Islet of Langerhans (tissue), 1 donor: Measurements from ENCODE around the gene TMEM8B.
A peak's percentile ranks its signal among the peaks of the same experiment; 100 is the strongest.
"Not testable (repeated sequence)": the region's sequence is repeated elsewhere in the genome, so short reads cannot be mapped to it uniquely, and the experiment has no call there.

ENCODE experiments used
- FAIRE-seq: peaks from one replicate; lab custom pipeline; 2011; peaks lifted over from hg19 to GRCh38; lab: Jason Lieb, UNC

Gene TMEM8B

DNA sequence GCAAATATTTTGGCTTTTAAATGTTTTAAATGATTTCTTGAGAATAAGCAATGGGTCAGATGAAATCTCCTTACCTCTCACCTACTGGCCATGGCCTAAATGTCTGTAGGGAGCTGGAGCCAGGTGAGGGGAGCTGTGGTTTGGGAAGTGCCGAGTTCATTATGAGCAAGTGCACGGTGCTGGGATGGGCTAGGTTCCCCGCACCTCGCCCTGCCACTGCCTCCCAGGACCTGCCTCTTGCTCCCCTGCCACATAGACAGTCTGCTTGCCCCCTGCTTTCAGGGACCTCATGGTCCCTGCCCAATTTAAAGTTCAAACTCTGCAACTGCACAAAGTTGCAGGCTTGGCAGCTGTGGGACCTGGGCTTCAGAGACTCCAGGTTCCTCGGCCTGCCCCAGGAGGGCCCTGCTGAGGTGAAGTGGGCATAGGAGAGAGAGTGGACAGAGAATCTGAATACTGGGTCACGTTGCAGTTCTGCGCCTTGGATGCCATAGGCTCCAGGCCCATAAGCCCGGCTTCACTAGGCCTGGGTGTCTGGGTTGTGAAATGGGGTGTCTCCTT, 35.7 kb downstream of the TMEM8B start:
- no peak for FAIRE-seq

GRCh38 chr9:35867538-35867937, 38.5 kb downstream of the TMEM8B start:
- no peak for FAIRE-seq

DNA sequence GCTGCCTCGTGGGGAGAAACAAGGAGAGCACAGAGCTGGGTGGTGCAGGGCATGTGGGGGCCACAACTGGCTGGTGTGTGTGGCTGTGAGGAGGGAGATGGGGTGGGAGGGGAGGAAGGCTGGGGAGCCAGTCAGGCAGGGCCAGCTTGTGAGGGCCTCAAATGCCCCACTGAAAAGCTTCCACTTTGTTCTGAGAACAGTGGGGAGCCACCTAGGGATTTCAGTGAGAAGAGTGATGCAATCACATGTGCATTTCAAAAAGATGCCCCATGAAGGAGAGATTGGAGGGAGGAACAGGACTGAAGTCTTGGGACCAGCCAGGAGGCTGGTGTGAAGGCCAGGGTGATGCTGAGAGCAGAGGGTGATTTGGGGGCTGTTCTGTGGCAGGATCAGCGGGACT, 39.9 kb downstream of the TMEM8B start:
- FAIRE-seq = no peak

DNA sequence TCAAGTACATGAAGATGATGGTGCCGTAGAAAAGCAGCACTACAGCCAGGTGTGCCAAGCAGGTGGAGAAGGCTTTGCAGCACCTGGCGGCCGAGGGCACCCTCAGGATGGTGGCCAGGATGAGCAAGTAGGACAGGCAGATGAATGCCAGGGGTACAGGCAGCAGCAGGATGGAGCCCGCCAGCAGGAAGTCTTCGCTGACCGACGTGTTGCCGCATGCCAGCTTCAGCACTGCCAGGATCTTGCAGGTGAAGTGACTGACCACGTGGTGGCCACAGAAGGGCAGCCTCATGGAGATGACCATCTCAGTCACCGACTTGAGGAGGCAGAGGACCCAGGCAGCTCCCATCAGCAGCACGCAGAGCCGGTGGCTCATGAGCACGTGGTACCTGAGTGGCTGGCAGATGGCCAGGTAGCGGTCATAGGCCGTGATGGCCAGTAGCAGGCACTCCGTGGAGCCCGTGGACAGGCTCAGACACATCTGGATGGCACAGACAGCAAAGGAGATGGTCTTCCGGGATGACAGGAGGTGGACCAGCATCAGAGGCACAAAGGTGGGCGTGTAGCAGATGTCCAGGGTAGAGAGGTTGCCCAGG, 40.7 kb downstream of the TMEM8B start:
- no peak for FAIRE-seq

GRCh38 chr9:35870351-35870923, 41.4 kb downstream of the TMEM8B start, which contains the start of gene OR13J1:
Gene OR13J1 (minus strand): TSS chr9:35870401. CDS start chr9:35870401, 0 bp downstream.
- FAIRE-seq = no peak

DNA sequence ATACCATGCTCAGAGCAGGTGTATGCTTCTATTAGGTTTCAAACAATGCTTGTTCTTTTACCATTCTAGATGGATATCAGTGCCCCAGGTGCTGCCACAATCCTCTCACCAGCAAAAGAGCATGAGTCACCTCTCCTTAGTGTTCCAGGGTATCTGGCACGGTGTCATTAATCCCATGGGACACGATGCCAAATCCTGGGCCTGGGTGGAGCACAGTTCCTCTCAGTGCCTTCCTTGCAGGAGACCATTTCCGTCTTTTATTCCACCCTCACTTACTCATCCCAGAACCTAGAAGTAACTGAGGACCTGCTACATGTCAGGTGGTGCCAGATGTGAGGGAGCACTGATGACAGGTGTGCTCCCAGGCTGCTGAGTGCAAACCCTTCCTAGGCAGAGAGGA, 42.5 kb downstream of the TMEM8B start:
- FAIRE-seq = no peak

DNA sequence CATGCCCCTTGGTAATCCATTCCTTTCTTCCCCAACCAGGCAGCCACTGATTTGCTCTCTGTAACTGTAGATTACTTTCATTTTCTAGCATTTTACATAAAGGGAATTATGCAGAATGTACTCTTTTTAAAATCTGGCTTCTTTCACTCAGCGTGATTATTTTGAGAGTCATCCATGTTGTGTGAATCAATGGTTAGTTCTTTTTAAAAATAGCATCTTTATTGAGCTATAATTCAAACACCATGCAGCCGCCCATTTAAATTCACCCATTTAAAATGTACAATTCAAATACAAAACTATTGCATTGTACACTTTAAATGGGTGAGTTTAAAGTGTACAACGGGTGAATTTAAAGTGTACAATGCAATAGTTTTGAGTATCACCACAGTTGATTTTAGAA, 43.5 kb downstream of the TMEM8B start:
- FAIRE-seq = no peak

GRCh38 chr9:35882263-35882848, 53.3 kb downstream of the TMEM8B start:
- FAIRE-seq = peak; percentile 98

DNA sequence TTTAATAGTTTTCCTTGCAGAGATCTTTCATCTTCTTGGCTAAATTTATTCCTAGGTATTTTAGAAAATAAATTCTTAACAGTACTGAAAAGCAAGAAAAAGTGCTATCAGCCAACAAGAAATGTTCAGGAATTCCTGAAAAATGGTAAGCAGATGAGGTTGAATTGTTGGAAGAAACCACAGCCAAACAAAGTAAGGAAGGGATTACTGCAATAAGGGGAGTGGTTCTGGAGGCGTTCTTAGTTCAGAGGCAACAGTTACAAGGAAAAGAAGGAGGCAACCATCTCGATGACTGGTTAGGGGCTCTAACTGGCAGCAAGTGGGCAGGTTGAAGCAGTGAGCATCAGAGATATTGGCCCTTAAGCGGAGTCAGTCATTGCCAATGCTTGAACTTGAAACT, 54.0 kb downstream of the TMEM8B start:
- no peak for FAIRE-seq

DNA sequence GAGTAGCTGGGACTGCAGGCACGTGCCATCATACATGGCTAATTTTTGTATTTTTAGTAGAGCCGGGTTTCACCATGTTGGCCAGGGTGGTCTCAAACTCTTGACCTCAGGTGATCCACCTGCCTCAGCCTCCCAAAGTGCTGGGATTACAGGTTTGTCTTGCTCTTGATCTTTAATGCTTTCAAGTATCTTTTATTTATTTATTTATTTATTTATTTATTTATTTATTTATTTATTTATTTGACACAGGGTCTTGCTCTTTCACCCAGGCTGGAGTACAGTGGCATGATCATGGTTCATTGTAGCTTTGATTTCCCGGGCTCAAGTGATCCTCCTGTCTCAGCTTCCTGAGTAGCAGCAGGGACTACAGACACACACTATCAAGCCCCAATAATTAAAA, 55.9 kb downstream of the TMEM8B start:
- not testable (repeated sequence) for FAIRE-seq

- FAIRE-seq = no peak
These were observed 62.6 kb downstream of the TMEM8B start for GRCh38 chr9:35891646-35892045.

DNA sequence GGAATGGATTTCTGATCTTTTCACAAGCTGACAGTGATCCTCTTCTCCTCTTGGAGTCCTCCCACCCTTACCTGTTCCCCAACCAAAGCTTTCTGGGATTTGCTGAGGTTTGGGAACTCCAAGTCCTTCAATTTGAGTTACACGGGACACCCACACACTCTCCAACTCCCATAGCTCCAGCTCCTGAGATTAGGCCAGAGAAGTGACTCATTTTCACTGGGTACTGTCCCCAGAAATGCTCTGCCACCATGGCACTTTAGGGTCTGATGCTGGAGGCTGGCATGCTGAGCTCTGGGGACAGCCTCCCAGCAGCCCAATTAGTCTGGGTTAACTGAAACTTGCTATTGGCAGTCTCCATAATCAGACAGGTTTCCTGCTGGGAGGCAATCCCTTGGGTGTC, 63.0 kb downstream of the TMEM8B start:
- FAIRE-seq = no peak

GRCh38 chr9:35896570-35896969, 67.5 kb downstream of the TMEM8B start:
- no peak for FAIRE-seq

- FAIRE-seq = not testable (repeated sequence)
These were observed 68.5 kb downstream of the TMEM8B start for GRCh38 chr9:35897376-35898099.

- FAIRE-seq = no peak
These were observed 69.3 kb downstream of the TMEM8B start for GRCh38 chr9:35898337-35898736.

GRCh38 chr9:35899021-35899420, 70.0 kb downstream of the TMEM8B start:
- FAIRE-seq = no peak

DNA sequence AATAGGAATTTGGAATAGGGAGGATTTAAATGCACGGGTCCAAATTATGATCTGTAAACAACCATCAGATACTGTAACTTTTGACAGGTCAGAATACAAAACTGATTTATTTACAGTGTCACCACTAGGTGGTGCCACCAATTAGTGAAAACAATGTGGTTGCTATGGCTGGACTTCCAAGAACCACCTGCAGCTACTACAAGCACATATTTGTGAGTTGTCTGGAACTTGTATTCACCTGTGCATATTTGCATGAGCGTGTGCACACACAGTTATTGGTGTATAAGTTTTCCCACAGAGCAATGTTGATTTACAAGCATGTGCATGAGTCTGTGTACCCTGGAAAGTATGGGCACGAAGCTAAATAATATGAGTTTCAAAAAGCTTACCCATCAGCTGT, 74.0 kb downstream of the TMEM8B start:
- FAIRE-seq = peak; percentile 96

DNA sequence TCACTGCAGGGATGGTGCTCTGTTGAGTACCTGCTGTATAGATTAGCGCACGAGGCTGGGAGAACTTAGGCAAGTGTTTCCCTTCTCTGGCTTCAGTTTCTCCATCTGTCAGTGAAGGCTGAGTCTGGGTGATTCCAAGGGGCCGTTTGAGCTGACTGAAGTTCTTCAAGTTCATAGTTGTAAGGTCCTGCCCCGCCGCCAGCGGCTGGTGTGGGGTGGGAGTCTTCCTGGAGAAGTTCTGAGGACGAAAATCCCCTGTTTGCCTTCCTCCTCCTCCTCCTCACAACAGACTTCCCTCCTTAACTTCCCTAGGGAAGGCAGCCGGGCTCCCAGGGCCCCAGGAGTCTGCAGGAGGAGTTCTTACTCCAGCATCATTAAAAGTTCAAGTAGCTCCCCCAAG, 75.3 kb downstream of the TMEM8B start:
- FAIRE-seq = no peak

DNA sequence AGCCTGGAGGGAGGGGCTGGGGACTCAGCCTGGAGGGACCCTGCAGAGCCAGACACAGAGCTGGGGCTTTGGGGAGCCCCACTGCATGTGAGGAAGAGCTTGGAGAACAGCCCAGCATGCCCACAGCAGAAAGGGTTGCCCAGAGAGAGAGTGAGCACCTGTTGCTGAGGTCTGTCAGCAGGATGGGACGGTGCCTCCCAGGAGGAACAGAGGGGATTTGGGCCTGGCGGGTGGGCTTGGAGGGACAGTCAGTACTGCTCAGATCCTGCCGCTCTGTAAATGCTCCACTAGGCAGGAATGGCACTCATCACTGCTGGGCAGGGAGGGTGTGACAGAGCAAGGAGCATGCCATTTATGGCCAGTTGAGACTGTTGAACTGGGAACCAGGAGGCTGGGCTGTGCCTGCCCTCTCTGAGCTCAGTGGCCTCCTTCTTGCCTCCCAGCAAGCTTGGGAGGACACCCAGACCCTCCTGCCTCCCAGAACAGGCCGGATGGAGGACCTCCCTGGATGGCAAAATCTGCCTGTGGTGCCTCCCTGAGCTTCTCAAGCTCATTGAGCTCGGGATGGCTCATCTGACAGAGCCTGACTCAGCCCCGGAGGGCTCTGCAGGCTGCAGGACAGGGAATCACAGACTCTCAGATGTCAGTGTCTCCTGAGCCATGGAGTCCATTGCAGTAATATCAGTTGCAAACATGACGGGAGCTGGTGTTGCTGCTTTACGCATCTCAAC, 76.2 kb downstream of the TMEM8B start:
- FAIRE-seq = no peak

DNA sequence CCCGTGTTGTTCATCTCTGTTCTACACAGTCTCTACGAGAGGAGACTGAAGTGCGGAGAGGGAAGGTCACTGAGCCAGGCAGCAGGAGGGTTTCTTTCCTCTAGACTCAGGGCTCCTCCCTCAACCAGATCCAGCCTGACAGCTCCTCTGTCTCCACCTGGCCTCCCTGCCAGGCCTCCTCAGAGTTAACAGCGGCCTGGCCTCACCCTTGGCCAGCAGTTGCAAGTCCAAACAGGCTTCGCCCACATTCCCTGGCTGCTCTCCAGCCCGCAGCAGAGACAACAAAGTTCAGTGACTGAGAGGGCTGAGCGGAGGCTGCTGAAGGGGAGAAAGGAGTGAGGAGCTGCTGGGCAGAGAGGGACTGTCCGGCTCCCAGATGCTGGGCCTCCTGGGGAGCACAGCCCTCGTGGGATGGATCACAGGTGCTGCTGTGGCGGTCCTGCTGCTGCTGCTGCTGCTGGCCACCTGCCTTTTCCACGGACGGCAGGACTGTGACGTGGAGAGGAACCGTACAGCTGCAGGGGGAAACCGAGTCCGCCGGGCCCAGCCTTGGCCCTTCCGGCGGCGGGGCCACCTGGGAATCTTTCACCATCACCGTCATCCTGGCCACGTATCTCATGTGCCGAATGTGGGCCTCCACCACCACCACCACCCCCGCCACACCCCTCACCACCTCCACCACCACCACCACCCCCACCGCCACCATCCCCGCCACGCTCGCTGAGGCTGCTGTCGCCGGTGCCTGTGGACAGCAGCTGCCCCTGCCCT, 77.1 kb downstream of the TMEM8B start, which contains the start of gene HRCT1:
Gene HRCT1 (plus strand): TSS at position 291 of the 768 bp plus-strand sequence. CDS start 86 bp downstream, at position 377.
- FAIRE-seq = no peak

GRCh38 chr9:35906923-35907699, 78.1 kb downstream of the TMEM8B start:
- FAIRE-seq = no peak
